ENCODE measurements around the gene SFT2D3.

The SFT2D3 gene

GRCh38 chr2:127707890-127708648, 6.8 kb downstream of the SFT2D3 start:
- DNase-seq (ENCODE audit: low read depth), result no peak

DNA sequence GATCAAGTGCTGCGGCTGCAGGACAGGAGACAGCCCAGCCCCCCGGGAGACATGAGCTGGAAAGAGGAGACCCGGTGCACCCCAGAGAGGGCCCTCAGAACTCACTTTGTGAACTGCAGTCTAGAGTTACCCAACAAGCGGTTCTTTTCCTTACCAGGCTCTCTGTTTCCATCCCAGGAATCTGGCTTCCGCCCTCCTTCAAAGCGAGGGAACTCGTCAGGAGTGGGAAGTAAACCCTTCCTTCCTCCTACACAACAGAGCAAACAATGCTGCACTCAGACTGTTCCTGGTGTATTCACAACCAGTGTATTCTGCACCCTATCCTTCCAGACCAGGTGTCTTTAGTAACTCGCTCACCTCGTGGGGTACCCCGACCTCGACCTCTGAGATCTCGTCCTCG, 8.0 kb downstream of the SFT2D3 start:
- DNase-seq (ENCODE audit: low read depth), result no peak

- peak; percentile 26 for DNase-seq (ENCODE audit: low read depth)
Observed at GRCh38 chr2:127712999-127713398, 11.7 kb downstream of the SFT2D3 start.

DNA sequence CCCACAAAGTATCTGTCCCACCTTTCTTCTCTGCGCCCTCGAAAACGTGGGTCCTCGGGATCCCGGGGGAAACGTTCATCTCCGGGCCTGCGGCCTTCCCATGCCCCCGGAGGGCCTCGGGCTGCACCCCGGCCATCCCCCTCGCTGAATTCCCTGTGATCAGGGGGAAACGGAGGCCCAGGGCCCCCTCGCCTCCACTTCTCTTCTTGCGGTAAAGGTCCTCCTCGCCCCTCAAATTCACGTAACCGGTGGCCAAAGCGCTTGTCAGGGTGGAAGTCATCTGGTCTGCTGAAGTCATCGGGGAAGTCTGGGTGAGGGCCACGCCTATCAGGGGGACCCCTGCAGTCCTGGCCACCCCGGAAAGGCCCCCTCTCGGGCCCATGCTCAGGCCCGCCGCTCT, 12.3 kb downstream of the SFT2D3 start:
- DNase-seq (ENCODE audit: low read depth), result no peak

- DNase-seq (ENCODE audit: low read depth), result no peak
Observed at GRCh38 chr2:127715778-127716449, 14.6 kb downstream of the SFT2D3 start.

DNA sequence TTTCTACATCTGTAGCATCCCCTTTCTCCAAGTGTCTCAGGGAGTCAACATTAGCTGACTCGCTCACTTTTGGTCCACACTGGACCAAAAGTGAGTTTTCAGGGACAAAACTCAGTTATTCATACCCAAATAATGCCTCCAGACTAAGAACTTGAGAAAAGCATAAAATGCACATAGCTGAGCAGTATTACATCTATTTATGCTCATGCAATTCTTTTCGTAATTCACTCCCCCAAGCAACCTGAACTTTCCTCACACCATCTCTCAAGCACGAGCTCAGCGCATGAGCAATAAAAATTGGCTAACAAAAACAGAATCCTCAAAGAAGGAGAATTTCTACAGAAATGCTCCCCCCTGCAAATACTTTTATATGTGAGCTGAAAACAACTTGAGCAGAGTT, 17.0 kb downstream of the SFT2D3 start:
- no peak for DNase-seq (ENCODE audit: low read depth)

GRCh38 chr2:127719301-127720218, 18.3 kb downstream of the SFT2D3 start:
- no peak for DNase-seq (ENCODE audit: low read depth)

- DNase-seq (ENCODE audit: low read depth), result peak; percentile 63
Observed at GRCh38 chr2:127721311-127721977, 20.1 kb downstream of the SFT2D3 start.

GRCh38 chr2:127721978-127722355, 20.7 kb downstream of the SFT2D3 start:
- DNase-seq (ENCODE audit: low read depth), result peak; percentile 43

DNA sequence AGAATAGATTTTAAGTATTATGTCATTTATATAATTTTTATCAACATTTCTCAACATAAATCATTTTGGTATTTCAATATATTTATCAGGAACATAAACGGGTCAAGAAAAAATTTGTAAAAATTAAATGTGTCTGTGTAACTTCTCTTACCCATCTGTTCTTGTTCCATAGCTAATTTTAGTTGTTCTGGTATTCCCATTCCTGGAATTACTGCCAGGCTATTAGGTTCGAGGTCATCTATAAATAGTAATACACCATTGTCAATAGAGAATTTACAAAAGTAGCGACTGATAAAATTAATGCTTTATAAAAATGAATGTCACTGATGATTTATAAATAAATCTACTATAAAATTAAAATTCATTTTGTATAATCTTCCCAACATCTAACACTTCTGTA, 21.5 kb downstream of the SFT2D3 start:
- no peak for DNase-seq (ENCODE audit: low read depth)

- no peak for DNase-seq (ENCODE audit: low read depth)
Observed at GRCh38 chr2:127726158-127726880, 25.0 kb downstream of the SFT2D3 start.

DNA sequence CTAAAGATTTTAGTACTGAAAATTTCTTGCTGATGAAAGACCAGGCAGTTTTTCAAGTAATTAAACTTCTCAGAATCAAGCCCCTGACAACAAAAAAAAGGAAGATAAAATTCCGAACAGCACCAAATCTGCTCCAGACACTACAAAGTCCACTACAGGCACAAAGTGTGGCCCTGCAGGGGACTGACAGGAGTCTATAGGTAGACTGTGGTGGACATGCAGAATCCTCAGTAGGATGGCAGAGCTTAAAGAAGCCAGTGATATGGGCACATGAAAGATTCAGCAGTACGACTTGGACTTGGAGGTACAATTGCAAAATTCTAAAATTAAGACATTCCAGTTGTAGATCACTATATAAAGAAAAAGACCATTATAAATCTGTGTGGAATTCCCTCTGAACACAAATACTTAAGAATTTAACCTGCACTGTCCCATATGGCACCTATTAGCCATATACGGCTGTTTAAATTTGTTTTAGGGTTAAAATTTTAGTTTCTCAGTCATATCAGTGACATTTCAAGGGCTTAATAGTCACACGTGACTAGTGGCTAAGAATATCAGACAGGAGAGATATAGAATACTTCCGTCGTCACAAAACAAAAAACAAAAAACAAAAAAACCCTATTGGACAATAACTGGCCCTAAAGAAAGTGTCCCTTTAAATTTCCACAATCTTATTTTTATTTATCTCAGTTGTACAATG, 32.0 kb downstream of the SFT2D3 start:
- no peak for DNase-seq (ENCODE audit: low read depth)

DNA sequence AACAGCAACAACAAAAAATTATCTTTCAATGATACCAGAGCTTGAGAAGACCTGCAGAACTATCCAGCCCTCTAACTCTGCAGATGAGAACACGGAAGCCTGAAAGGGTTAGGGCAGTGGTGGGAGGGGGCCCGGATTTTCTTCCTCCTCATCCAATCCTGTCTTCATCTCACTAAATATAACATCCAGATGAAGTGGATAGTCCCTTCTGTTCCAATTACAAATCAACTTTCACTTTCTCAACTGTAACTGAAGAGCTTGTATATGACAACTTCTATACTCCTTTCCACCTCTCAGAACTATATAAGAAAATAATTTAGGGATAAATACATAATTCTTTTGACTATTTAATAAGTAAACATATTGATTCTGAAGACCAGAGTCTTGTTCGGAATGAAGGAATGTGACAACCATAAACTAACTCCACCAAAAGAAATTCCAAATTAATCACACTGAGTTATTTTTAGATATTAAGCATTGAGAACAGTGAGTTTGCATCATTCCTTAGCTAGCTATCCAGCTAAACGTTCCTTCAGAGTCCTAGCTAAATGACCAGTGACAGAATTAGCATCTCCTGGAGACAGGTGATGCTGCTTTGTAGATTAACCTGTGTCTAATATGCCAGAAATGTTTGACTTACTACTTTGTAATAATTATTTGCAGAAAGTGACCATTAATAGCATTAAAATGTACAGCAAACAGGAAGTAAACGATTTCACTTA, 32.7 kb downstream of the SFT2D3 start:
- peak; percentile 42 for DNase-seq (ENCODE audit: low read depth)

- no peak for DNase-seq (ENCODE audit: low read depth)
Observed at GRCh38 chr2:127735044-127735443, 33.7 kb downstream of the SFT2D3 start.

DNA sequence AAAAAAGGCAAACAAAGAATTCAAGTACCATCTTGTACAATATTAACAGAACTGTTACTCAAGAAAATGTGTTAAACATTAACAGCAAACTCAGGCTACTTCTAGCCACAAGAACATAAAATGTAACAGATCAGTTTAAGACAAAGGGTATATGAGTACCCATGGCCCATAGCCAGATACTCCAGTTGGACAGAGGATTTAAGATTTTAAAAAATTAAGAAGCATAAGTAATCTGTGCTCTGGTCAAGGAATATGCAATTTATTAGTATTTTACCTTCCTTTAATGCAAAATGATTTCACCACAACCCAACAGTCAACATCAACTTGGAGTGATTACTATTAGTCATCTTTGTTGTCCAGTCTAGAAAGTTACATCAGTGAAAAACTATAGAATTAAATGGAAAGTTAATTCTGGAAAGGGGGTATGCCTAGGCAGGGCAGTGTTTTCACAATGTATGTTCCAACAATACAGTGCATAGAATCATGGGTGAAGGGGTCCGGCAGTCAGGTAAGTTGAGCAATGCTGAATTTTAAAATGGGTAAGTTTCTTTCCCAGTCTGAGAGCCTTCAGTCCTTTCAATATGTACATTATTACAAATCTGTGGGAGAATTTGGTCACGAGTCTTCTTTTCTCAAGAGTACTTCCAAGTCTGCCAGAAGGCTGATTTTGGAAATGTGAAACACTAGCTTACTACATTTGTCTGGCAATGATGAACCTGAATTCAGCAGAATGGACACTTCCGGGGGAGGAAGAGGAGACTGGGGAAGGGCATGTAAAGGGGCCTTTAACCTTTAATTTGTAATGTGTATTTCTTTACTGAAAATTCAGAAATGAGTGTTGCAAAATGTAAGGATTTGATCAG, 34.5 kb downstream of the SFT2D3 start:
- DNase-seq (ENCODE audit: low read depth), result peak; percentile 7

- DNase-seq (ENCODE audit: low read depth), result peak; percentile 40
Observed at GRCh38 chr2:127737892-127738291, 36.6 kb downstream of the SFT2D3 start.

DNA sequence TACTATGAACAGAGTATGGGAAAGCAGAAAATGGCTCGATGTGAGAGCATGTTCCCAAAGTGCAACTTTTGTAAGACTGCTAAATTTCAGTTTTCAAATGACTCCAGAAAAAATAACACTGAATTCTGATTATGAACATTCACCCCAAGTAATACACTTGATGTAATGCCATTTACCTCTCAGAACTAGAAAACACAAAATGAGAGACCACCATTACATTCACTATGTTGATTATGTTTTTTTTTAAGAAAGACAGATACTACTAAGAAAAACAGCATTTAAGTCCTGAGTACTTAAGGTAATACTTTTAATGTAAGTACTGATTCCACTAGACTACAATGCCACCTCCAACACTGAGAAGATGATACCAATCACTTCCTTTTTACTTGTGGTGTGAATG, 38.5 kb downstream of the SFT2D3 start:
- no peak for DNase-seq (ENCODE audit: low read depth)

- DNase-seq (ENCODE audit: low read depth), result no peak
Observed at GRCh38 chr2:127740665-127741288, 39.5 kb downstream of the SFT2D3 start.
